Forelimb muscle (tissue), 1 donor: ENCODE results near the gene KISS1. TPM values are rescaled to one million over a fixed set of nuclear protein-coding genes. Genes with fewer than 3 reads are reported as not detected.
"Not testable (repeated sequence)": the region's sequence is repeated elsewhere in the genome, so short reads cannot be mapped to it uniquely, and the experiment has no call there.

Experiments
- DNase-seq: peaks from one replicate; pipeline ENCODE4 v3.0.0-alpha.2; 2013; ENCODE audit warnings: low read depth
- polyA plus RNA-seq: library from polyadenylated mRNA; unstranded; fragments of 120-200 nt; gene quantifications from one replicate; pipeline ENCODE4 v1.2.1, GENCODE V29; 2013; ENCODE audit not compliant: insufficient read length

The KISS1 gene
- 0.39 TPM for polyA plus RNA-seq

- no peak for DNase-seq
Observed at GRCh38 chr1:204196068-204196795, at the start of gene KISS1. Gene KISS1 (minus strand): TSS chr1:204196491. CDS start chr1:204192876, 3,615 bp downstream.

- DNase-seq, result no peak
Observed at GRCh38 chr1:204242920-204243319, 46.6 kb upstream of the KISS1 start.

GRCh38 chr1:204241914-204242313 is 45.6 kb upstream of the KISS1 start:
- no peak for DNase-seq

GRCh38 chr1:204241050-204241449 is 44.8 kb upstream of the KISS1 start:
- DNase-seq, result no peak

- DNase-seq, result no peak
Observed at GRCh38 chr1:204240233-204240632, 43.9 kb upstream of the KISS1 start.

GRCh38 chr1:204239401-204239800 is 43.1 kb upstream of the KISS1 start:
- DNase-seq, result not testable (repeated sequence)

GRCh38 chr1:204238520-204238919 is 42.2 kb upstream of the KISS1 start:
- not testable (repeated sequence) for DNase-seq

GRCh38 chr1:204237515-204237914 is 41.2 kb upstream of the KISS1 start:
- not testable (repeated sequence) for DNase-seq

GRCh38 chr1:204232526-204232925 is 36.2 kb upstream of the KISS1 start:
- peak; percentile 28 for DNase-seq

- no peak for DNase-seq
Observed at GRCh38 chr1:204230211-204230610, 33.9 kb upstream of the KISS1 start.

GRCh38 chr1:204228896-204229295 is 32.6 kb upstream of the KISS1 start:
- no peak for DNase-seq

GRCh38 chr1:204227996-204228785 is 31.9 kb upstream of the KISS1 start:
- DNase-seq, result no peak

- DNase-seq, result no peak
Observed at GRCh38 chr1:204227351-204227750, 31.1 kb upstream of the KISS1 start.

- no peak for DNase-seq
Observed at GRCh38 chr1:204225841-204226735, 29.8 kb upstream of the KISS1 start.

- no peak for DNase-seq
Observed at GRCh38 chr1:204224655-204225054, 28.4 kb upstream of the KISS1 start.

- DNase-seq, result no peak
Observed at GRCh38 chr1:204223129-204223860, 27.0 kb upstream of the KISS1 start.

- DNase-seq, result peak; percentile 48
Observed at GRCh38 chr1:204222764-204223055, 26.4 kb upstream of the KISS1 start.

GRCh38 chr1:204222006-204222763 is 25.9 kb upstream of the KISS1 start:
- DNase-seq, result no peak

- DNase-seq, result no peak
Observed at GRCh38 chr1:204221271-204221670, 25.0 kb upstream of the KISS1 start.

- DNase-seq, result no peak
Observed at GRCh38 chr1:204219971-204220616, 23.8 kb upstream of the KISS1 start.
